H1 (cell line): ENCODE results near the gene TARBP2.

ENCODE experiments used
- CHD1 ChIP-seq: IDR thresholded peaks from 2 replicates; pipeline ENCODE4 v1.6.1; 2012; ENCODE audit warnings: low read depth, low read length, improper control_type of control experiment
- CHD7 ChIP-seq: fragments of 300-600 bp; sonication (generic); IDR thresholded peaks from 2 replicates; pipeline ENCODE4 v1.7.1; 2012; ENCODE audit warnings: low read length, moderate library complexity, mild to moderate bottlenecking, inconsistent platforms; ENCODE audit not compliant: insufficient replicate concordance
- CTCF ChIP-seq, 3 experiments: IDR thresholded peaks; 1 replicate in 2 of 3; 2 replicates in 1 of 3; pipeline versions ENCODE4 v1.5.1 to v1.6.1; 2011; ENCODE audit warnings: low read length in 3 of 3, mild to moderate bottlenecking in 3 of 3, inconsistent platforms in 2 of 3, low read depth in 1 of 3, moderate library complexity in 1 of 3; ENCODE audit not compliant: insufficient read depth in 1 of 3; ENCODE audit errors: control extremely low read depth in 1 of 3
- EGR1 ChIP-seq: IDR thresholded peaks from 2 replicates; pipeline ENCODE4 v1.6.1; 2011; ENCODE audit warnings: low read depth, low read length, borderline replicate concordance
- KDM5A ChIP-seq: fragments of 200-600 bp; IDR thresholded peaks from 2 replicates; pipeline ENCODE4 v1.7.1; 2012; ENCODE audit warnings: mild to moderate bottlenecking, low read length, inconsistent platforms, mixed read lengths
- PHF8 ChIP-seq: fragments of 200-600 bp; sonication (generic); conservative IDR thresholded peaks from 2 replicates; pipeline ENCODE4 v1.7.1; 2012; ENCODE audit warnings: low read depth, mild to moderate bottlenecking, inconsistent platforms, low read length, moderate library complexity
- POLR2A ChIP-seq, 2 experiments: IDR thresholded peaks; 1 replicate in 1 of 2; 2 replicates in 1 of 2; pipeline ENCODE4 v1.6.1; 2011; ENCODE audit warnings: low read depth in 2 of 2, low read length in 2 of 2, mild to moderate bottlenecking in 2 of 2; ENCODE audit errors: control extremely low read depth in 1 of 2
- POLR2AphosphoS5 ChIP-seq: IDR thresholded peaks from 2 replicates; pipeline ENCODE4 v1.6.1; 2011; ENCODE audit warnings: low read depth, low read length

GRCh38 chr12:53453953-53454640 lies 47.0 kb upstream of the TARBP2 start:
- TF ChIP-seq POLR2A (IDR thresholded peaks at IDR 0.05; ENCODE audit: control extremely low read depth in 1 of 2, low read depth in 2 of 2, low read length in 2 of 2) = peak in 1 of 2 experiments; percentile 3; a peak in 1 of 3 replicates
- no peak for TF ChIP-seq PHF8
- TF ChIP-seq EGR1 = no peak
- no peak; the same call in 1 of the 2 replicates for TF ChIP-seq POLR2AphosphoS5
- no peak for TF ChIP-seq CTCF (IDR thresholded peaks at IDR 0.05; ENCODE audit: control extremely low read depth in 1 of 3, insufficient read depth in 1 of 3, low read depth in 1 of 3, low read length in 3 of 3)
- no peak for TF ChIP-seq CHD1
- TF ChIP-seq CHD7 = no peak
- TF ChIP-seq KDM5A = no peak
